Retinal pigment epithelial cell (primary cell): Measurements from ENCODE around the gene EDEM3.

ENCODE experiments used
- DNase-seq: peaks from one replicate; pipeline ENCODE4 v3.0.0-alpha.2; 2010; ENCODE audit warnings: low read depth
- H3K4me3 ChIP-seq: 2 replicates; pipeline ENCODE4 v1.5.1; 2011; ENCODE audit warnings: mild to moderate bottlenecking, low read length, control low read depth, moderate library complexity
- TF ChIP-seq, protein P1 (sequence below): conservative IDR thresholded peaks from 2 replicates; pipeline ENCODE4 v1.5.1; 2011; ENCODE audit warnings: low read depth, low read length, control low read depth, inconsistent platforms

The EDEM3 gene

DNA sequence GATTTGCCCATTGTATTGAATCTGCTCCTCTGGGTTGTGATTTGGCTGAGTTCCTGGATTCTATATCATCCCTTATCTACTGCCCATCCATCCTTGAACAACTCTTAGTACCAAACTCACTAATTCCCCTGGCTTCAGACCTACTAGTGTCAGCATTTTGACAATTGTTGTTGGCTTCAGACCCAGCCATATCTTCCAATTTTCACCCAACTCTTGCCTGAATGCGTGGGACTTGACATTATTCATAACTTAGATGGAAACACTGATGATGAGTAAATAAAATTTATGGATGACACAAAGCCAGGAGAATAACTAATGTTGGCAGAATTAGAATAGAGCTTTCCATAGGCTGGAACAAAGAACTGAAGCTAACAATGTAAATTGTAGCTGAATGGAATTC, 27.3 kb upstream of the EDEM3 start:
- TF ChIP-seq, protein P1, sequence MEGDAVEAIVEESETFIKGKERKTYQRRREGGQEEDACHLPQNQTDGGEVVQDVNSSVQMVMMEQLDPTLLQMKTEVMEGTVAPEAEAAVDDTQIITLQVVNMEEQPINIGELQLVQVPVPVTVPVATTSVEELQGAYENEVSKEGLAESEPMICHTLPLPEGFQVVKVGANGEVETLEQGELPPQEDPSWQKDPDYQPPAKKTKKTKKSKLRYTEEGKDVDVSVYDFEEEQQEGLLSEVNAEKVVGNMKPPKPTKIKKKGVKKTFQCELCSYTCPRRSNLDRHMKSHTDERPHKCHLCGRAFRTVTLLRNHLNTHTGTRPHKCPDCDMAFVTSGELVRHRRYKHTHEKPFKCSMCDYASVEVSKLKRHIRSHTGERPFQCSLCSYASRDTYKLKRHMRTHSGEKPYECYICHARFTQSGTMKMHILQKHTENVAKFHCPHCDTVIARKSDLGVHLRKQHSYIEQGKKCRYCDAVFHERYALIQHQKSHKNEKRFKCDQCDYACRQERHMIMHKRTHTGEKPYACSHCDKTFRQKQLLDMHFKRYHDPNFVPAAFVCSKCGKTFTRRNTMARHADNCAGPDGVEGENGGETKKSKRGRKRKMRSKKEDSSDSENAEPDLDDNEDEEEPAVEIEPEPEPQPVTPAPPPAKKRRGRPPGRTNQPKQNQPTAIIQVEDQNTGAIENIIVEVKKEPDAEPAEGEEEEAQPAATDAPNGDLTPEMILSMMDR, result no peak
- no peak overlapping the region for H3K4me3 ChIP-seq
- no peak for DNase-seq

DNA sequence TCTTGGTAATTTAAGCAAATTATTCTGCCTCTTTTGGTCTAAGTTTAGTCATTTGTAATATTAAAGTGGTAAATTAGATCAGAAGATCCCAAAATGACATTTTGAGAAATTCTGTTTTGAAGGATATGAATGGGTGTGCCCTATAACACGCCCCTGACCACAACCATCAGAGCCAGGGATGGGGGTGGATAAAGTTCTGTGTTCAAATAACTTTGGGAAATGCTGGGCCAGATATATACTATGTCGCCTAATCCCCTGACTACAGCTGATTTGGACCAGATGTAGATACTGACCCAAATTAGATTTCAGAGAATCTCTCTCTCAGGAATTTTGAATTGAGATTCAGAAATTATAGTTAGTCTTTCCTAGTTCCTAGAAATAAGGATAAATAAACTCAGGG, 21.2 kb upstream of the EDEM3 start:
- no peak for DNase-seq
- no peak overlapping the region for H3K4me3 ChIP-seq
- TF ChIP-seq, protein P1, result no peak

DNA sequence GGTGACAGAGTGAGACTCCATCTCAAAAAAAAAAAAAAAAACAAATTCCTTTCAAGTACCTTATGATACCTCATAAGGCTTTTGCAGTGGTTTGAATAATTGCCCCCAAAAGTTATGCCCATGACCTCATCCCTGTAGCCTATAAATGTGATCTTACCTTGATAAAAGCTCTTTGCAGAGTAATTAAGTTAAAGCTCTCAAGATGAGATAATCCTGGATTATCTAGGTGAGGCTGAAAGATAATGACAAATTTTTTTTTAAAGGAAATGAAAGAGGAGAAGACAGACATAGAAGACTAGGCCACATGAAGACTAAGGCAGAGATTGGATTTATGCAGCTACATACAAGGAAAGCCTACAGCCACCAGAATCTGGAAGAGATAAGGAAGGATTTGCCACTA, 20.7 kb upstream of the EDEM3 start:
- TF ChIP-seq, protein P1, result no peak
- DNase-seq, result no peak
- no peak overlapping the region for H3K4me3 ChIP-seq

DNA sequence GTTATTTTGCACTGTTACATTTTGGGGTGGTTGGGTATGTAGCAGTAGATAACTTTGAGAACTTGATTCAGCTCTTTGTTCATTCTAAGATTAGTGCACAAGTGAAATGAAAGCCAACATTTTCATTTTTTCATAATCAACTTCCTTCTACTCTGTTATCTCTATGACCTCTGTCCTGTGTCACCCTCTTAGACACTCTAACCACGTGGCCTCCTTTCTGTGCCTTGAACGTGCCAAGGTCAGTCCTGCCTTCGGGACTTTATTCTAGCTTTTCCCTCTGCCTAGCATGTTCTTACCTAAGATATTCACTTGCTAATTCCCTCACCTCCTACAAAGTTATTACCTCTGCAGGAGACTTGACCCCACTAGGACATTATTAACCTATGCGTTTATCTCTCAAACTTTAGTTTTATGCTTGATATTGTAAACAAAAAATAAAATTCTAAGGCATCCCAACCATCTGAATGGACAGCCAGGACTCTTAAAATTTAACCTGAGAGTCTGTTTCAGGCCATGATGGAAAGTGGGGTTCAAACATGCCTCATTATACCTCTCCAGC, 19.2 kb upstream of the EDEM3 start:
- no peak for DNase-seq
- TF ChIP-seq, protein P1, result no peak
- H3K4me3 ChIP-seq, result no peak overlapping the region

DNA sequence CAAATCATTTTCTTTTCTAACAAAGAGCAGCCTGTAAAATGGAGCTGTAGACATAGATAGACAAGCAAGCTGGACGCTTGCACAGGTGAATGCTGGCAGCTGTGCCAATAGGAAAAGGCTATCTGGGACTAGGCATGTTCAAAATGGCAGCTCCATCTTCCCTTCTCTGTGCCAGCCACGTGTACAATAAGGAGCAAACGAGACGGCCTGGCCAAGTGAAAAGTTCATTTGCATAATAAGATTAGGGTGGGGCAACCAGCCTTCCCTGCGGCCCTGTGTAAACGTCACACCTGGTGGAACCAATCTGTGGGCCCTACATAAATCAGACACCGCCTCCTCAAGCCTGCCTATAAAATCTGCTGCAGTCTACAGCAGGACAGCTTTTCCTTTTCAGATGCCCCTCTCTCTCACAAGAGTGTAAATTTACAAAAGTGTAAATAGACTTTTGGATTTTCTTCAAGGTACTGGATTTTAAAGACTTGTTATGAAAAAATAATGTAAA, 16.6 kb upstream of the EDEM3 start:
- no peak for DNase-seq
- H3K4me3 ChIP-seq, result no peak overlapping the region
- TF ChIP-seq, protein P1, result no peak

DNA sequence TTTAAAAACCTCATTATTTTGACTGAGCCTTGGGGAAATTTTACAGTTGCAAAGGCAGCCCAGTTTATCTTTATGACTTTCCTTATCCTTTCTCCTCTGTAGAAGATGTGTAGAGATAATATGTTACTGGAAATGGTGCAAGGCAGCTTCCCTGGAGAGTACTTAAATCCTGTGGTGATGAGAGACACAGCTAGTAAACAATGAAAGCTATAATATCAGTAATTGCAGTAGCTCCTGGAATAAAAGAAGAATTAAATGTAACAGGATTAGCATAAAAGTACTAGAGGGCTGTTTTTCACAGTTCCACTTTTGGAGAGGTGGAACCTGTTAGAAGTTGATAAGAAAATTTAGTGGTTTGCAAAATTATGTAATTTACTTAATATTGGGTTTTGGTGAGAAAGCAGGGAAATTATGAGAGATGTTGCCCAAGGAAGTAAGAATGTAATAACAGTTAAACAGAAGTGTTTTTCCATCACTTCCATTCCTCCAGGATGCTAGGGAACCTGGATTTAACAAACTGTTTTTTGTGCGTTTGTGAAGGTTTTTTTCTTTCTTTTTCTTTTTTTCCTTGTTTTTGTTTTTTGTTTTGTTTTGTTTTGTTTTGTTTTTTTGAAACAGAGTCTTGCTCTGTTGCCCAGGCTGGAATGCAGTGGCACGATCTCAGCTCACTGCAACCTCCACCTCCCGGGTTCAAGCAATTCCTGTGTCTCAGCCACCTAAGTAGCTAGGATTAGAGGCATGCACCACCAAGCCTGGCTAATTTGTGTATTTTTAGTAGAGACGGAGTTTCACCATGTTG, 15.7 kb upstream of the EDEM3 start:
- no peak for DNase-seq
- H3K4me3 ChIP-seq, result no peak overlapping the region
- TF ChIP-seq, protein P1, result no peak

DNA sequence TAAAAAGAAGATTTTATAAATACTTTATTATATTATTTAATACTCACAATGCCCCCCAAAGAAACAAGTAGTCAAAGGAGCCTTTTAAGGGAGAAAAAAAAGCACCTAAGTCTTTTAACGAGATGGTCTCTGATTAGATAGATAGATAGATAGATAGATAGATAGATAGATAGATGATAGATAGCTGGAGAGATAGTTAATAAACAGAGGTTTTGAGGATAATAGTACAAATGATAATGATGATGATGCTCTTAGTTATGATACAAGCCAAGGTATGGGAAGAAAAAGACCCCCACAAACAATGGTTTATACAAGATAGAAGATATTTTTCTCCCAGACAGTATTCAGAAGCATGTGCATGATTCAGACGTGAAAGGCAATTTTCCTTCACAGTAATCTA, 14.6 kb upstream of the EDEM3 start:
- no peak overlapping the region for H3K4me3 ChIP-seq
- TF ChIP-seq, protein P1, result no peak
- DNase-seq, result no peak
